ENCODE results near the gene AP4S1.
"Not testable (repeated sequence)": the region's sequence is repeated elsewhere in the genome, so short reads cannot be mapped to it uniquely, and the experiment has no call there.

AP4S1 gene

DNA sequence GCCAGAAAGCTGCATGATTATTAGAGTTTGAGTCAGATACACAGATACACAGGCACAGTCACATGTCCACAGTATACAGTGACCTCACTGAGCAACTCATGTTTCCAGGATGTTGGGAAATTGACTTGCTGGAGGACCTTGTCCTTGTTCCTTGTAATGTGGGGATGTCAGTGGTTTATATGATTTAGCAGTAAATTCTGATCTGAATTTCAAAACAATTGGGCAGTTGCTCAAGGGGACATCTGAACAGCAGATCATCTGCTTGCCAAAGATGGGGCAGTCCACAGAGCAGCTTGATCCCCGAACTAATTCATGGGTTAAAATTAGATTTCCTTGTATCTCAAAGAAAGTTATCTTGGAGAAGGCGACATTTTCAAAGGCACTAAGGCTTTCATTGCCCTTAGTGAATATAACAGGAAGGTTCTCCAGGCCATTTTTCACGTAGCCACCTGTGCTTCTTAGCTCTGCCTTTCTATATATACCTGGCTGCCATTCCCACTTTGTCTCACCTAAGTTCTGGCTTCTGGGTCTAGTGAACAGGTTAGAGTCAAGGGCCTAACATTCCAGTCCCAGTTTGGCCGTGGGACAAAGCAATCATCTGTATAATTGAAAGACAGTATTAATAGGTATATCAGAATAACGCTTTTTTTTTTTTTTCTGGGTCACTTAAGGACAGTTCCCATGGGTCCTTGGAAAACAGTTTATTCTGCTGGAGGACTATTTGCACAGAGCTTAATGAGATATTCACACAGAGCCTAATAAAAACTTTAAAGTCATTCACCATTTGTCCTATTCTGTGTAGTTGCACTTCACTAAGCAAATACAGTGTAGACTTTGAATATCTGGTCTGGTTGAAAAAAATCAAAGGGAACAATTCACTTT lies 65.7 kb downstream of the AP4S1 start:
- no peak for DNase-seq

DNA sequence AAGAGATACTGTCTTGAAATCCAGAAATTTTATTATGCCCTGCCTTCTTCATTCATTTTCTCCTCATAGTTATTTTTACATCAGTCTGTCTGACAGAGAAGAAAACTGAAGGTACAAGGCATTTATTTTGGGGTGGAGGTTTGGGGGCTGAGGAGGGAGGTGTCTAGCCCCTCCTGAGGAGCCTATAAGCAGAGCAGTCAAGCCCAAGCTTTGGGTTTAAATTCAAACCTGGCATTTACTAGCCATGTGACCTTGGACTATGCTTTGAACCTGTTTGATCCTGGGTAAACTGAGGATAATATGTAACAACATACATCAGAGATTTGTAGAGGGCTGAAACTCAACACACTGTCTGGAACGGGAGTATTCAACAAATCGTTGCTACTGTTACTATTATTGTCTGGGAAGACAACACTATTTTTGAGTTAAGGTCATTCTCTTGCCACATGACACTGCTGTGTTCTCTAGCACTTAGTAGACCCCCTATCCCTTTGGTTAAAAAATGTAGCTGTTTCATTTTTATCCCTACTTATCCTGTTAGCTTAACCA lies 66.8 kb downstream of the AP4S1 start:
- no peak for DNase-seq

DNA sequence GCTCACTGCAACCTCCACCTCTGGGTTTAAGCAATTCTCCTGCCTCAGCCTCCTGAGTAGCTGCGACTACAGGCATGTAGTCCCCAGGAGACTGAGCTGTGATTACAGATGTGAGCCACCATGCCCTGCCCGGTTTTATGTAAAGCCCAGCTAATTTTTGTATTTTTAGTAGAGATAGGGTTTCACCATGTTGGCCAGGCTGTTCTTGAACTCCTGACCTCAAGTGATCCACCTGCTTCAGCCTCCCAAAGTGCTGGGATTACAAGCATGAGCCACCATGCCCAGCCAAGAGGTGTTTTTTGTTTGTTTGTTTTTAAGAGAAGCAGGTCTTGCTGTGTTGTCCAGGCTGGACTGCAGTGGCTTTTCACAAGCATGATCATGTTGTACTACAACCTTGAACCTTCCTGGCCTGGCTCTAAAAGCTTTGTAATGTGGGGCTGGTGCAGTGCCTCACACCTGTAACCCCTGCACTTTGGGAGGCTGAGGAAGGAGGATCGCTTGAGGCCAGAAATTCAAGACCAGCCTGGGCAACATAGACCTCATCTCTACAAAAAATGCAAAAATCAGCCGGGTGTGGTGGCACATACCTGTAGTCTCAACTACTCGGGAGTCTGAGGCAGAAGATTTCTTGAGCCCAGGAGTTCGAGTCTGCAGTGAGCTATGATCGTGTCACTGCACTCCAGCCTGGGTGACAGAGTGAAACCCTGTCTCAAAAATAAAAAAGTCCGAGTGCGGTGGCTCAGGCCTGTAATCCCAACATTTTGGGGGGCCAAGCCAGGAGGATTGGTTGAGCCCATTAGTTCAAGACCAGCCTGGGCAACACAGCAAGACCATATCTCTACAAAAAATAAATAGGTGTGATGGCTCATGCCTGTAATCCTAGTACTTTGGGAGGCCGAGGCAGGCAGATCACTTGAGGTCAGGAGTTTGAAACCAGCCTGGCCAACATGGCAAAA lies 68.7 kb downstream of the AP4S1 start:
- not testable (repeated sequence) for DNase-seq

DNA sequence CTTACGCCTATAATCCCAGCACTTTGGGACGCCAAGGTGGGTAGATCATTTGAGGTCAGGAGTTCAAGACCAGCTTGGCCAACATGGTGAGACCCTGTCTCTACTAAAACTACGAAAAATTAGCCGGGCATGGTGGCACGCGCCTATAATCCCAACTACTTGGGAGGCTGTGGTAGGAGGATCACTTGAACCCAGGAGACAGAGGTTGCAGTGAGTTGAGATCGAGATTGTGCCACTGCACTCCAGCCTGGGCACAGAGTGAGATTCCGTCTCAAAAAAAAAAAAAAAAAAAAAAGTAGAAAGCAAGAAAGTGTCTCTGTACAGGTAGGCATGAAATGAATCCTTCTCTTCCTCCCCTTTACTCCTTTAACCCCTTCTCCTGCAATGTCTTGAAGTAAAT lies 70.4 kb downstream of the AP4S1 start:
- not testable (repeated sequence) for DNase-seq

DNA sequence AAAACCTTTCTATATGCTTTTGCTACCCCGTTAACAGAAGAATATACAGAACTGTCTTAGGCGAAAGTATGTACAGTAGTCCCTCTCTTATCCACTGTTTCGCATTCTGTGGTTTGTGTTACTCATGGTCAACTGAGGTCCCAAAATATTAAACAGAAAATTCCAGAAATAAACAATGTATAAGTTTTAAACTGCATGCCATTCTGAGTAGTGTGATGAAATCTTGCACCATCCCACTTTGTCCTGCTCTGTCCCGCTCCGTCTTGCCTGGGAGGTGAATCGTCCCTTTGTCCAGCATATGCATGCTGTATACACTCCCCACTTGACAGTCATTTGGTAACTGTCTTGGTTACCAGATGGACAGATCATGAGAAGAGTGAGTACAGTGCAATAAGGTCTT lies 70.8 kb downstream of the AP4S1 start:
- DNase-seq: no peak

DNA sequence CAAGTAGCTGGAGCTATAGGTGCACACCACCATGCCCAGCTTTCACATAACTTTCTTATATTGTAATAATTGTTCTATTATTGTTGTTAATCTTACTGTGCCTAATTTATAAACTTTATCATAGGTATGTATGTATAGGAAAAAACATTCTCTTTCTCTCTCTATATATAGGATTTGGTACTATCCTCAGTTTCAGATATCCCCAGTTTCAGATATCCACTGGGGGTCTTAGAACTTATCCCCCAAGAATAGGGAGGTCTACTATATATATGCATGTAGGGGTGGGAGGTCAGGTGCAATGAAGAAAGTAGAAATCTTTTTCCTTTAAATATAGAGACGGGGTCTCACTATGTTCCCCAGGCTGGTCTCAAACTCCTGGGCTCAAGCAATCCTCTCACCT lies 71.6 kb downstream of the AP4S1 start:
- DNase-seq: no peak

DNA sequence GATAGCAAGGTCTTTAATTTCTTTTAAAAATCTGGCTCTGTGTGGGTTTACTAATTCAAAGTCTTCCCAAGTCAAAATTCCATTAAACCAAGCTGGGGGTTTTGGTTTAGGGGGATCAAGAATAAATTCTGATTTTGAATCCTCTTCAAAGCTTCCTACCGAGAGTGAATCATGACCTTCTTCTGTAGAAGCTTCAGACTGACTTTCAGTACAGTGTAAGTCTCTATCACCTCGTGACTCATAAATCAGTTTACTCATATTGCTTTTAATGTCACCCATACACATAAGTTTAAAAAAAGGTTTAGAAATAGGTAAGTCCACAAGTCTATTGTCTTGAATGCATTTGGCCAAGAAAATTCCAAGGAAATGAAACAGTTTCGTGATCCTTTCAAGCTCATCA lies 81.3 kb downstream of the AP4S1 start:
- no peak for DNase-seq

DNA sequence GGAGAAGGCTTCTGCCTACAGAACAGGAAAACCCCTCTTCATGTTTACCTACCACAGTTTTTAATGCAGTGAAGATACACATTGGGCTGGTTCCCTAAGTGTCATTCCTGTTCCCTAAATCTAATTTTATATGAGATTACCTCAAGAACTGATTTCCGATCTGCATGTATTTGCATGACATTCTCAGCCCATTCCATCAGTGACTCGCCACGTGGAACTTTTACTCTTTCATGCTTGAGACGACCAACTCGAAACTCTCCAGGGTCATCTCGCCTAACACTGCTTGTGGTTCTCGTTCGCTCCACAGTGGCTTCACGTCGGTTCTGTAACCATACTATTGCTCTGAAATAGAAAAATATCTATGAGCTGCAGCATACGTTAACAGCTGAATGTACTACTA lies 83.8 kb downstream of the AP4S1 start:
- DNase-seq: no peak

DNA sequence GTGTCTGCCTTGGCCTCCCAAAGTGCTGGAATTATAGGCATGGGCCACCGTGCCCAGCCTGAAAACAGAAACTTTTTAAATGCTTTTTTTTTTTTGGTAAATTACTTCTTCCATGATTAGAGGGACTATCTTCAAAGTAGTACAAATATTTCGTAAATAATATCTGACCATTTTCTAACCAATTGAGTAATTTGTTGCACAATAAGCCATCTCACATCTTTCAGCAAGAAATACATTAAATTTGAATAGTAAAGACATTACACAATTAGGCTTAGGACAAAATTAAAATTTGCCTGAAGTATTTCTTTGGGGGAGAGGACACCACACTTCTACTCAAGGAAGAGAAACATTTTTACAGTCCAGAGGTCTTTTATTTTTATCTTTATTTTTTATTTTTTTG lies 85.4 kb downstream of the AP4S1 start:
- no peak for DNase-seq

DNA sequence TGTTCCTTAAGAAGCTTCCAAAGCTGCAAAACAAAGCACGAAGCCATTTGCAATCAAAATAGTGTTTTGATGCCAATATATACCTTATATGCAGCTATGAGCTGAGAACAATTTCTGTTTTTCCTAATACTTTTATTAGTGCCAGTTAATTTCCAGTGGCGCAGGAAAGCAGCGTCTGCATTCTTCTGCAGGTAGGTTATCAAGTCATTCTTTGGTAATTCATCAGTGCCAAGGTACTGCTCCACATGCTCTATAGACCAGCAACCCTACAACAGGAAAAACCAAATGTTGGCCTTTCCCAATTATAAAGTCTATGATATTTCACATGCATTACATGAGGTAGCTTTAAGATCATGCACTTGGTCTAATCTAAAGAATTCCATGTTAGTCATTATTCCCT lies 88.3 kb downstream of the AP4S1 start:
- DNase-seq: no peak

DNA sequence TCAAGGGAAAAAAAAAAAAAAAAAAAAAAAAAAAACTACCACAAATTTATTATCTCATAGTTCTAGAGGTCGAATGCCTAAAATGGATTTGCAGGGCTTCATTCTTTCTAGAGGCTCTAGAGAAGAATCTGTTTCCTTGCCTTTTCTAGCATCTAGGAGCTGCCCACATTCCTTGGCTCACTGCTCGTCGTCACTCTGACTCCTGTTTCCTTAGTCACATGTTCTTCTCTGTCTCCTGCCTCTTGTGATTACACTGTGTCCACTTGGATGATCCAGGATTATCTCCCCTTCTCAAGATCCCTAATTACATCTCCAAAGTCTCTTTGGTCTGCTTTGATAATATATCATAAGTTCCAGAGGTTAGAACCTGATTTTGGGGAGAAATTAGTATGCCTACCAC lies 93.4 kb downstream of the AP4S1 start:
- no peak for DNase-seq

DNA sequence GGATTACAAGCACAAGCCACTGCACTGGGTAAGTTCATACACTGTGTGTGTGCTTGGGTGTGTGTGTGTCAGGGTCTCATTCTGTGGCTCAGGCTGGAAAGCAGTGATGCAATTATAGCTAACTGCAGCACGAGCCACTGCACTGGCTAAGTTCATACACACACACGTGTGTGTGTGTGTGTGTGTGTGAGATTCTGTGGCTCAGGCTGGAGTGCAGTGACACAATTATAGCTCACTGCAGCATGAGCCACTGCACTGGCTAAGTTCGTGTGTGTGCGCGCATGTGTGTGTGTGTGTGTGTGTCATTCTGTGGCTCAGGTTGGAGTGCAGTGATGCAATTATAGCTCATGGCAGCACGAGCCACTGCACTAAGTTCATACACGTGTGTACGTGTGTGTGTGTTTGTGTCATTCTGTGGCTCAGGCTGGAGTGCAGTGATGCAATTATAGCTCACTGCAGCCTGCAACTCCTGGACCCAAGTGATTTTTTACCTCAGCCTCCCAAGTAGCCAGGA lies 96.7 kb downstream of the AP4S1 start:
- DNase-seq: no peak

DNA sequence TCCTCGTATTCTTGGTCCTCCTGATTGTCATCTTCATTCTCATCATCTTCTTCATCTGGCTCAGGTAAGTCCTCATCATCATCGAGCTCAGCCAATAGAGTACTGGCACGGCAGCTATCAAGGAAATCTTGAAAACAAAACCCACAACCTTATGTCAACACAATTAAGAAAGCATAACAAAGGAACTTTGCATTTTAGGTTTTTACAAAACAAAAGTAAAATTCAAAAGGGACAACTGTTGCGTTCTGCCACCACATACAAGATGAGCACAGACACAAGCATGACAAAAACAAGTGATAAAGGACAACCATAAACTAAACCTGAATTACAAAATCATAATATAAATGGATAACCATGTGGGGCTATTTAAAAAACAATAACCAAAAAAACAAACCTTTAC lies 97.5 kb downstream of the AP4S1 start:
- no peak for DNase-seq

DNA sequence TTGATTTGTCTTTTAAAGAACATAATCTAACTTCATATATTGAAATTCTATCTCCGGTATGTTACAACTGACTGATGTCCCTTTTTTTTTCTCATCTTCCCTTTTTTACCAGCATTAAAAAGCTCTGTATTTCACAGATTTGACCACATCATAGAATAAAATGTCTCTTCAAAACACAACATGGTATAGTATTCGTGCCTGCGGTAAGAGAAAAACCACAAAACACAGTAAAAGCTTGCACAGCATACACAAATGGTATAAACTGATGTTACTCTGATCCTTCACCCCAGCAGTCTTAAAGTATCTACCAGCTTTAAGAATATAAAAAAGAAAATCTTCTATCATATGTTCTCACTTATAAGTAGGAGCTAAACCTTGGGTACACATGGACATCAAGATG lies 98.7 kb downstream of the AP4S1 start:
- DNase-seq: no peak

DNA sequence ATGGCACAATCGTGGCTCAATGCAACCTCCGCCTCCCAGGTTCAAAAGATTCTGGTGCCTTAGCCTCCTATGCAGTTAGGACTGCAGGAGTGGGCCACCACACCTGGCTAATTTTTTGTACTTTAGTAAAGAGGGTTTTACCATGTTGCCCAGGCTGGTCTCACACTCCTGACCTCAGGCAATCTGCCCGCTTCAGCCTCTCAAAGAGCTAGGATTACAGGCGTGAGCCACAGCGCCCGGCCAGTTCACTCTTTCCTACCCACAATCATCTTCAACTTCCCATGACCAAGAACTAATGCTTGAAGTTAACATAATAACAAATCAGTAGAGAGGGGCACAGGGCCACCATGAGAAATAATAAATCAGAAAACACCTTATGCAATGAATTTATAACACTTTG lies 99.8 kb downstream of the AP4S1 start:
- DNase-seq: no peak

DNA sequence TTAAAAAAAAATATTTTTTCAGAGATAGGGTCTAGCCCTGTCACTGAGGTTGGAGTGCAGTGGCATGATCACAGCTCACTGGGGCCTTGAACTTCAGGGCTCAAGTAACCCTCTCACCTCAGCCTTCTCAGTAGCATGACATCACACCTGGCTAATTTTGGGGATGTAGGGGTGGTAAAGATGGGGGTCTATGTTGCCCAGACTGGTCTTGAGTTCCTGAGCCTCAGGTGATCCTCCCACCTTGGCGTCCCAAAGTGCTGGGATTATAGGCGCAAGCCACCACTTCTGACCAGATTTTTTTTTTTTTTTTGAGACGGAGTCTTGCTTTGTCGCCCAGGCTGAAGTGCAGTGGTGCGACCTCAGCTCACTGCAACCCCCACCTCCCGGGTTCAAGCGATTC lies 101.2 kb downstream of the AP4S1 start:
- no peak for DNase-seq

DNA sequence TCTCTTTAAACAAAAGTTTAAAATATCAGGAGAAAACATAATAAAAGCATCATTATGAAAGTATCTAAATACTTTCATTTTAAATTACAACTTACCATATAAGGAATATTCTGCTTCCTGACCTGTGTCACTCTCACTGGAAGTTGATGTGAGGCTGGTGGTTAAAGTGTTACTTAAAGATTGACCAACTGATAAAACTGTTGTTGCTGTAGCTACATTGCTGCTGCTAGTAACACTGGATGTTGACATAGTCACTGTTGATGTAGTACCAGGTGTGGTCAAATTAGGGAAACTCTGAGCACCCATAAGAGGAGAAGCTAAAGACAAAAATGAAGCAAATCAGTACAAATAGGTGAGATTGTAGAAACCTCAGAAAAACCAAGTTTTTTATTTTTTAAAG lies 102.2 kb downstream of the AP4S1 start:
- DNase-seq: no peak

DNA sequence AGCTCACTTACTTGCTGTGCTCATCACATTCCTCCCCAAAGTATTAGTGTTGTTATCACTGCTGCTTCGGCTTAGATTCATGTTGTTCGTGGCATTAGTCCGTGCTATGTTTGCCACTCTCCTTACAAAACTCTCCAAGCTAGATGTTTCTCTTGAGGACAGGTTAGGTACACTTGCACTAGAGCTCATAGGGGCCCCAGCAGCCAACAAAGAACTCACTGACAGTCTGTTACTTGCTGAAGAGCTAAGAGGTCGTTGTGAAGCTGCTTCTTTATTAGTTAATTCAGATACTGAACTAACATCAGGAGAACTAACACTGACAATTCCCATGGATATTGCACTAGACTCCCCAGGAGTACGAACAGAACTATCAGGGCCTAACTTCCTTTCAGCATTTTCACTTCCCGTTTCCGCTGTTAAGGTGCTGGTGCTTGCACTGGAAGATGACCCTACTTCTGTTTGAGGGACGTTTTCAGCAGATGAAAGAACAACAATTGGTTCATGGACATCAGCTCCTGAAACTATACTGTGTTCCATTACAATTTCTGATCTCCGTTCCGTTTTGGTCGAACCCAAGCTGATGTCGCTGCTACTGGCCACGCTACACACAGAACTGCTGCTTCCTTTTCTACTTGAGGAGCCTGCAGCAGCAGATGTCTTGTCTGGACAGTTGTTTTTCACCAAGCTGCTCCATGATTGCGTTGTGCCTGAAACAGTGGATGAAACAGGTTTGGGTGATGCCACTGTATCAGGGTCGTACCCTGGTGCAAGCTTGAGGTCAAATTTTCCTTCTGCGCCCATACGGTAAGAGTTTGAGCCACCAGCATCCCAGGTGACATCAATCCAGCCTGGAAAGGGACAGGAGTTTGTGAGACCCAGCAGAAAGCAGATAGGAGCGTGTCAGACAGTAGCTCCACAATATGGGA lies 103.4 kb downstream of the AP4S1 start:
- DNase-seq: no peak

DNA sequence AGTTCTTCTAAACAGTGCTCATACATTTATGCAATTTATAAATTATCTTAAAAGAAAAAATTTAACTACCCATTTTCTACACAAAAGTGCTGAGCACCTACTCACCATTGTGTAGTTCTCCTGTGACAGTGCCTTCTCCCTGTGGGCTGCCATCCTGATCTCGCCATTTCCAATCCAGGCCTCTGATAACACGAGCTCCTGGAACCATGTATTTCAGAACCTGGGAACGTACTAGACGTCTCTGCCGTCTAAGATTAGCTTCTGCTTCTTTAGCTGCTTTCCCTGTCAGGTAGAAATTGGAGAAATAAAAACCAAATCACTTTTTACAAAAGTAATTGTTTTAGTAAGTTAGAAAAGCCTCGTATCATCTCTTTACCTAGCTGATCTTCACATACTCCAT lies 107.7 kb downstream of the AP4S1 start:
- DNase-seq: no peak

DNA sequence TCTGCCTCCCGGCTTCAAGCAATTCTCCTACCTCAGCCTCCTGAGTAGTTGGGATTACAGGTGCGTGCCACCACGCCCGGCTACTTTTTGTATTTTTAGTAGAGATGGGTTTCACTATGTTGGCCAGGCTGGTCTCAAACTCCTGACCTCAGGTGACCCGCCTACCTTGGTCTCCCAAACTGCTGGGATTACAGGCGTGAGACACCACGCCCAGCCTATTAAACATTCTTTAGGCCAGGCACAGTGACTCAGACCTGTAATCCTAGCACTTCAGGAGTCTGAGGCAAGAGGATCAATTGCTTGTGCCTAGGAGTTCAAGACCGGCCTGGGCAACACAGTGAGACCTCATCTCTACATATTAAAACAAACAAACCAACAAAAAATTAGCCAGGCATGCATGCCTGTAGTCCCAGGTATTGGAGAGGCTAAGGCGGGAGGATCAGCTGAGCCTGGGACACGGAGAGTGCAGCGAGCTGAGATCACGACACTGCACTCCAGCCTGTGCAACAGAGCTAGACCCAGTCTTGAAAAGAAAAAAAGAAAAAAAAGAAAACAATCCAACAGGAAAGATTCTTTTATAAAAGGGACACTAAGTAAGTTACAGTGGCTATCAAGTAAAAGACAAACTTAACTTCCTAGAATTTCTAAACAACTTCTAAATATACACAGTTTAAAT lies 111.9 kb downstream of the AP4S1 start:
- no peak for DNase-seq

DNA sequence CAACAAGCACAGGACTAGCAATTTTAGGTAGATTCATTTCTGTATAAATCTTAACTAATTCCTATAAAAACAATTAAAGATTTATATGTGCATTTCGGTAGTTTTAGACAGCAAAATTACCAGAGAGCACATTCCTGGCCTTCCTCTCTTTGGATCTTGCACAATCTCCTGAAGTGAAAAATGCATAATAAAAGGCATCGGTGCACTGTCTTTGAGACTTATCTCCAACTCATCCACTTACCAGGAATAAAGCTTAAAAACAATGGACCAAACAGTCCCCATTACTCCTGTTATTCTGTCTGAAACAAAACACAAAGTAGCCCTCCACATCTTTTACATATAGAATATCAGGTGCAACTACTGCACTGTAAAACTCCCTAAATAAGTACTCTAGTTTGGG lies 112.9 kb downstream of the AP4S1 start:
- no peak for DNase-seq

All from activated effector memory CD4-positive, alpha-beta T cell treated with anti-CD3 and anti-CD28 coated beads, Interleukin-2, amount 50 U/mL, for 16 hours (primary cell).